HEK293T (cell line): Measurements from ENCODE around the gene NOD2.

Experiments used
- BHLHE40 ChIP-seq: fragments of 450-650 bp; IDR thresholded peaks from 2 replicates; pipeline ENCODE4 v1.6.1; 2016; ENCODE audit warnings: mild to moderate bottlenecking, moderate library complexity, borderline replicate concordance
- FOXA1 ChIP-seq: fragments of 450-650 bp; IDR thresholded peaks from 2 replicates; pipeline ENCODE4 v1.6.1; 2016; ENCODE audit warnings: mild to moderate bottlenecking
- FOXM1 ChIP-seq: fragments of 450-650 bp; IDR thresholded peaks from 2 replicates; pipeline ENCODE4 v1.6.1; 2017; ENCODE audit warnings: mild to moderate bottlenecking, borderline replicate concordance
- SP1 ChIP-seq: fragments of 450-650 bp; IDR thresholded peaks from 2 replicates; pipeline ENCODE4 v1.6.1; 2017
- TARDBP ChIP-seq: fragments of 450-650 bp; IDR thresholded peaks from 2 replicates; pipeline ENCODE4 v1.6.1; 2016
- TF ChIP-seq, protein P1 (sequence below): fragments of 450-650 bp; IDR thresholded peaks from 2 replicates; pipeline ENCODE4 v1.6.1; 2016

- TF ChIP-seq, protein P1, sequence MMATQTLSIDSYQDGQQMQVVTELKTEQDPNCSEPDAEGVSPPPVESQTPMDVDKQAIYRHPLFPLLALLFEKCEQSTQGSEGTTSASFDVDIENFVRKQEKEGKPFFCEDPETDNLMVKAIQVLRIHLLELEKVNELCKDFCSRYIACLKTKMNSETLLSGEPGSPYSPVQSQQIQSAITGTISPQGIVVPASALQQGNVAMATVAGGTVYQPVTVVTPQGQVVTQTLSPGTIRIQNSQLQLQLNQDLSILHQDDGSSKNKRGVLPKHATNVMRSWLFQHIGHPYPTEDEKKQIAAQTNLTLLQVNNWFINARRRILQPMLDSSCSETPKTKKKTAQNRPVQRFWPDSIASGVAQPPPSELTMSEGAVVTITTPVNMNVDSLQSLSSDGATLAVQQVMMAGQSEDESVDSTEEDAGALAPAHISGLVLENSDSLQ, result no peak
- TF ChIP-seq SP1 (no peak), BHLHE40 (no peak), TARDBP (no peak), FOXA1 (no peak), FOXM1 (no peak)
These were observed 71.9 kb downstream of the NOD2 start for GRCh38 chr16:50765260-50765659.
